ENCODE results near the gene IRF1. TPM values are rescaled to one million over a fixed set of nuclear protein-coding genes. Genes with fewer than 3 reads are reported as not detected.
A peak's percentile ranks its signal among the peaks of the same experiment; 100 is the strongest.

IRF1 gene
- total RNA-seq, 1 experiment from 2014 or later, result 30.1 TPM

- Histone ChIP-seq H3K79me2 (ENCODE audit: insufficient read depth, low read length) (peaks cover 26% of the 10 kb centered on the region), H3K4me1 (ENCODE audit: control insufficient read depth in 1 of 2, insufficient read depth in 2 of 2, low read length in 2 of 2) (peaks cover 16 to 31% of the 10 kb centered on the region in 2 experiments; a peak in 3 of 4 replicates), H3K4me2 (ENCODE audit: low read length) (peak overlapping the region; percentile 97), H3K9me3 (ENCODE audit: control insufficient read depth in 1 of 2, insufficient read depth in 1 of 2, low read depth in 1 of 2, low read length in 2 of 2) (no peaks in the 10 kb centered on the region), H2AFZ (ENCODE audit: low read depth, low read length, poor library complexity, severe bottlenecking) (no peak overlapping the region), H4K20me1 (ENCODE audit: insufficient read depth) (no peaks in the 10 kb centered on the region), H3K27me3 (ENCODE audit: insufficient read depth, low read length) (no peaks in the 10 kb centered on the region), H3K9ac (ENCODE audit: low read length) (peak overlapping the region; percentile 83), H3K36me3 (ENCODE audit: control insufficient read depth in 1 of 2, insufficient read depth in 2 of 2, low read length in 2 of 2) (peaks cover 13 to 25% of the 10 kb centered on the region in 2 experiments; a peak in 3 of 4 replicates), H3K27ac (ENCODE audit: low read depth, low read length) (peak overlapping the region; percentile 96), H3K9me2 (ENCODE audit: insufficient read depth) (no peaks in the 10 kb centered on the region), H3K4me3 (replicated peaks in 1 of 2; ENCODE audit: low read depth in 1 of 2, low read length in 2 of 2) (peak overlapping the region; percentile 80 to 88)
- BruUV-seq (replicated peaks), result no TSS peak
- ChIA-PET RAD21 (ENCODE audit: low non-redundant PET in 1 of 2, low total read pairs in 2 of 2, uncharacterized antibody in 2 of 2, unreplicated experiment in 2 of 2) (interaction anchor here (0.9 to 1.8 kb wide), 3 partner anchors 10 to 103 kb away, joined by 3 to 7 read pairs (median 4); no protein-coding TSS in a partner anchor), CTCF (interaction anchor here (0.7 to 2.0 kb wide), 3 partner anchors 11 to 63 kb away, joined by 3 to 8 read pairs (median 5); no protein-coding TSS in a partner anchor), POLR2A (interaction anchor here (0.7 to 2.1 kb wide), 16 partner anchors 8 to 120 kb away, joined by 3 to 33 read pairs (median 6); partner anchors contain the start of gene SLC22A5)
- no peak for DNase-seq (ENCODE audit: low read depth, low spot score)
- intact Hi-C loops (cut with micrococcal nuclease), result loop anchor here (10.0 kb wide), 1 partner anchor 195 kb away; the partner anchor contains the start of gene SLC22A4
- TF ChIP-seq CEBPB (IDR thresholded peaks at IDR 0.05; ENCODE audit: low read depth) (no peak), SIN3A (IDR thresholded peaks at IDR 0.05; ENCODE audit: low read depth) (no peak), ZBTB33 (IDR thresholded peaks at IDR 0.05; ENCODE audit: extremely low read depth, insufficient replicate concordance, low read length) (no peak), FOSL1 (IDR thresholded peaks at IDR 0.05; ENCODE audit: low read depth) (no peak), CBX3 (IDR thresholded peaks at IDR 0.05; ENCODE audit: low read depth) (no peak), CTCF (IDR thresholded peaks at IDR 0.05 in 2 of 3, conservative IDR thresholded peaks at IDR 0.05 in 1 of 3; ENCODE audit: borderline replicate concordance in 1 of 3, insufficient read depth in 1 of 3, low read depth in 2 of 3, low read length in 2 of 3) (0 out of 6 replicates have a peak, but pooled peaks of 2 of the 3 experiments have one; percentile 10 to 19), SP1 (IDR thresholded peaks at IDR 0.05; ENCODE audit: low read depth) (no peak), ZNF274 (IDR thresholded peaks at IDR 0.05; ENCODE audit: low read depth, low read length) (no peak)
- peak; percentile 56 for ATAC-seq
These were observed 596 bp downstream of the IRF1 start for GRCh38 chr5:132489871-132490483.

All from HCT116 (cell line).